Endodermal cell (in vitro differentiated cells): ENCODE data around the gene ZNF142. TPM values are rescaled to one million over a fixed set of nuclear protein-coding genes. Genes with fewer than 3 reads are reported as not detected.

Source experiments
- DNase-seq: peaks from one replicate; pipeline ENCODE4 v3.0.0-alpha.2; 2017
- H3K27ac ChIP-seq: 2 replicates; pipeline ENCODE4 v1.5.1; 2013; ENCODE audit warnings: mild to moderate bottlenecking, low read depth, low read length, moderate library complexity
- H3K27me3 ChIP-seq: 2 replicates; pipeline ENCODE4 v1.6.1; 2013; ENCODE audit warnings: mild to moderate bottlenecking, low read length, moderate library complexity; ENCODE audit not compliant: insufficient read depth, control insufficient read depth, poor library complexity, severe bottlenecking
- H3K36me3 ChIP-seq: 2 replicates; pipeline ENCODE4 v1.7.0; 2013; ENCODE audit warnings: mild to moderate bottlenecking, low read length, moderate library complexity; ENCODE audit not compliant: control insufficient read depth, insufficient read depth
- H3K4me1 ChIP-seq: one replicate; pipeline ENCODE4 v1.7.0; 2013; ENCODE audit warnings: low read length; ENCODE audit not compliant: control insufficient read depth, insufficient read depth
- H3K4me3 ChIP-seq: 2 replicates; pipeline ENCODE4 v1.5.1; 2013; ENCODE audit warnings: mild to moderate bottlenecking, low read length, moderate library complexity
- H3K9ac ChIP-seq: 2 replicates; pipeline ENCODE4 v1.6.1; 2013; ENCODE audit warnings: mild to moderate bottlenecking, low read length, moderate library complexity; ENCODE audit not compliant: poor library complexity, severe bottlenecking; ENCODE audit errors: extremely low read depth
- H3K9me3 ChIP-seq: 2 replicates; pipeline ENCODE4 v1.6.1; 2013; ENCODE audit warnings: mild to moderate bottlenecking, low read length, moderate library complexity; ENCODE audit not compliant: control insufficient read depth
- H3K27ac Mint-ChIP-seq: 2 replicates; pipeline ENCODE4 v1.8.0; 2020; ENCODE audit warnings: mixed read lengths
- H3K27me3 Mint-ChIP-seq: 2 replicates; pipeline ENCODE4 v1.8.0; 2021; ENCODE audit warnings: mild to moderate bottlenecking, mixed read lengths; ENCODE audit not compliant: insufficient read depth
- H3K36me3 Mint-ChIP-seq: 2 replicates; pipeline ENCODE4 v1.8.0; 2020; ENCODE audit warnings: low read depth, mixed read lengths
- H3K4me1 Mint-ChIP-seq: 2 replicates; pipeline ENCODE4 v1.8.0; 2020; ENCODE audit warnings: mixed read lengths
- H3K4me3 Mint-ChIP-seq: 2 replicates; pipeline ENCODE4 v1.8.0; 2020; ENCODE audit warnings: mild to moderate bottlenecking, moderate library complexity, mixed read lengths
- H3K9me3 Mint-ChIP-seq: 2 replicates; pipeline ENCODE4 v1.8.0; 2020; ENCODE audit warnings: mild to moderate bottlenecking, mixed read lengths
- WGBS, 2 experiments: methylation state at CpG; one replicate each; pipeline versions ENCODE4 v1.1.5 to v1.1.7; 2013; ENCODE audit warnings: missing lambda C conversion rate in 2 of 2, mixed read lengths in 1 of 2; ENCODE audit not compliant: insufficient coverage in 1 of 2, insufficient read length in 1 of 2; 5-methylcytosine and 5-hydroxymethylcytosine counted together
- total RNA-seq, 2 donors: library from RNA; stranded (reverse); fragmentation: NEBNext Ultra II Directional in 1 of 2; extraction: Animal tissue kit (Norgen Biotek cat#: 25700) in 1 of 2; gene quantifications; 2 replicates in 1 of 2; 3 replicates in 1 of 2; pipeline ENCODE4 v1.2.1, GENCODE V29; 2021
- TF ChIP-seq, protein P1 (sequence below): fragments of 200-600 bp; sonication (generic); conservative IDR thresholded peaks from 2 replicates; pipeline ENCODE4 v1.5.0; 2021; ENCODE audit warnings: antibody characterized with exemption, mild to moderate bottlenecking

ZNF142 gene
- total RNA-seq, 2 donors from 2014 or later, result 27.8 to 31.5 TPM

DNA sequence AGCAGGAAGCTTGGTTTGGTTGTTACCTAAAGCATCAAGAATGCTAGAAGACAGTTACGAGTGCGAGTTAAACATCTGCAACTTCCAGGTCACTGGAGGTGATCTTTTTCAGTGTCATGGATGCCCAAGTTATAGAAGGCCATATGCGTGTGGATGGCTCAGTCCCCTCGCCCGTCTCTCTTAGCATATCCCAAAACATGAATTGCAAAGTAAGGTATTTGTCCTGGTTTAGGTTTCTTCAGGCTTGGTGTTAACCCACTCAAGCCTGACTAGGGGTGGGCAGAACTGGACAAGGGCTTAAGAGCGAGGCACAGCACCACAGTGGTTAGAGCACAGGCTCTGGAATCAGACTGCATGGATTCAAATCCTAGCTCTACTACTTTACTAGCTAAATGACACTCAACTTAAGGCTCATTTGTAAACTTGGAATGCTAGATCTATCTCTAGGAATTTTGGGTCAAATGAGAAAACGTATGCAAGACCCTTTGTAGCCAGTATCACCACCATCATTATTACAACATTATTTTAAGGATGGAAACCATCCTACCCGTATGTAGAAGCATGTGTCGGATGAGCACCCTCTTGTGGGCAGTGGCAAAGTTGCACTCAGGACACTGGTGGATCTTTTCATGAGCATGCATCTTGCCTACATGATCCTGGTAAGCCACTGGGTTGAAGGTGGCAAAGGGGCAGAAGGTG is 11.2 kb downstream of the ZNF142 start:
- H3K36me3 Mint-ChIP-seq, result peaks cover 63% of the 10 kb centered on the region
- H3K9me3 Mint-ChIP-seq, result no peaks in the 10 kb centered on the region

GRCh38 chr2:218645126-218645525 is 14.3 kb downstream of the ZNF142 start:
- H3K4me3 ChIP-seq, result no peak overlapping the region
- H3K27ac Mint-ChIP-seq, result no peak overlapping the region
- no peak overlapping the region for H3K27ac ChIP-seq
- H3K27me3 ChIP-seq, result no peaks in the 10 kb centered on the region
- WGBS, 2 experiments, result 83 to 96% methylated on average over 1 of the region's 1 CpG
- TF ChIP-seq, protein P1, sequence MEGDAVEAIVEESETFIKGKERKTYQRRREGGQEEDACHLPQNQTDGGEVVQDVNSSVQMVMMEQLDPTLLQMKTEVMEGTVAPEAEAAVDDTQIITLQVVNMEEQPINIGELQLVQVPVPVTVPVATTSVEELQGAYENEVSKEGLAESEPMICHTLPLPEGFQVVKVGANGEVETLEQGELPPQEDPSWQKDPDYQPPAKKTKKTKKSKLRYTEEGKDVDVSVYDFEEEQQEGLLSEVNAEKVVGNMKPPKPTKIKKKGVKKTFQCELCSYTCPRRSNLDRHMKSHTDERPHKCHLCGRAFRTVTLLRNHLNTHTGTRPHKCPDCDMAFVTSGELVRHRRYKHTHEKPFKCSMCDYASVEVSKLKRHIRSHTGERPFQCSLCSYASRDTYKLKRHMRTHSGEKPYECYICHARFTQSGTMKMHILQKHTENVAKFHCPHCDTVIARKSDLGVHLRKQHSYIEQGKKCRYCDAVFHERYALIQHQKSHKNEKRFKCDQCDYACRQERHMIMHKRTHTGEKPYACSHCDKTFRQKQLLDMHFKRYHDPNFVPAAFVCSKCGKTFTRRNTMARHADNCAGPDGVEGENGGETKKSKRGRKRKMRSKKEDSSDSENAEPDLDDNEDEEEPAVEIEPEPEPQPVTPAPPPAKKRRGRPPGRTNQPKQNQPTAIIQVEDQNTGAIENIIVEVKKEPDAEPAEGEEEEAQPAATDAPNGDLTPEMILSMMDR, result no peak
- peaks cover 65% of the 10 kb centered on the region for H3K36me3 Mint-ChIP-seq
- DNase-seq, result no peak
- H3K4me1 Mint-ChIP-seq, result no peaks in the 10 kb centered on the region
- H3K36me3 ChIP-seq, result peaks cover 77% of the 10 kb centered on the region
- no peaks in the 10 kb centered on the region for H3K27me3 Mint-ChIP-seq
- no peaks in the 10 kb centered on the region for H3K9me3 Mint-ChIP-seq
- no peaks in the 10 kb centered on the region for H3K9me3 ChIP-seq
- no peaks in the 10 kb centered on the region for H3K4me1 ChIP-seq
- no peak overlapping the region for H3K4me3 Mint-ChIP-seq
- H3K9ac ChIP-seq, result no peak overlapping the region

More for the DNA sequence above, 11.2 kb downstream of the ZNF142 start:
- H3K4me3 ChIP-seq, result no peak overlapping the region
- peaks cover 81% of the 10 kb centered on the region for H3K36me3 ChIP-seq
- no peaks in the 10 kb centered on the region for H3K9me3 ChIP-seq
- 84 to 86% methylated on average over 8 to 9 of the region's 9 CpGs for WGBS, 2 experiments
- H3K27me3 ChIP-seq, result no peaks in the 10 kb centered on the region
- TF ChIP-seq, protein P1, result peak; percentile 91
- DNase-seq, result peak; percentile 88
- H3K27ac ChIP-seq, result no peak overlapping the region
- Mint-ChIP-seq H3K4me3 (no peak overlapping the region), H3K27ac (no peak overlapping the region), H3K27me3 (no peaks in the 10 kb centered on the region), H3K4me1 (no peaks in the 10 kb centered on the region)
- H3K4me1 ChIP-seq, result no peaks in the 10 kb centered on the region
- H3K9ac ChIP-seq, result no peak overlapping the region

- peaks cover 63% of the 10 kb centered on the region for H3K36me3 Mint-ChIP-seq
- H3K27ac ChIP-seq, result no peak overlapping the region
- H3K27ac Mint-ChIP-seq, result no peak overlapping the region
- no peak overlapping the region for H3K4me3 ChIP-seq
- TF ChIP-seq, protein P1, result no peak
- no peak overlapping the region for H3K9ac ChIP-seq
- H3K4me3 Mint-ChIP-seq, result no peak overlapping the region
- WGBS, 2 experiments, result 95 to 97% methylated on average over 6 to 11 of the region's 11 CpGs
- H3K4me1 ChIP-seq, result no peaks in the 10 kb centered on the region
- no peaks in the 10 kb centered on the region for H3K9me3 Mint-ChIP-seq
- no peaks in the 10 kb centered on the region for H3K27me3 Mint-ChIP-seq
- no peaks in the 10 kb centered on the region for H3K27me3 ChIP-seq
- H3K36me3 ChIP-seq, result peaks cover 75% of the 10 kb centered on the region
- H3K4me1 Mint-ChIP-seq, result no peaks in the 10 kb centered on the region
- H3K9me3 ChIP-seq, result no peaks in the 10 kb centered on the region
- no peak for DNase-seq
Observed at GRCh38 chr2:218644721-218645120, 14.7 kb downstream of the ZNF142 start.
